Kidney (tissue), 14 donors: ENCODE results near the gene NOD1. TPM values are rescaled to one million over a fixed set of nuclear protein-coding genes. Genes with fewer than 3 reads are reported as not detected.

Experiments used
- DNase-seq, 5 donors: peaks; one replicate each; pipeline ENCODE4 v3.0.0-alpha.2; 2013 to 2020
- FAIRE-seq: peaks from 2 replicates; lab custom pipeline; 2012; peaks lifted over from hg19 to GRCh38; lab: Jason Lieb, UNC
- H3K27ac ChIP-seq, 2 donors: one replicate each; pipeline ENCODE4 v1.7.0; 2013; ENCODE audit warnings: low read depth in 2 of 2, low read length in 2 of 2, inconsistent platforms in 1 of 2
- H3K27me3 ChIP-seq: one replicate; pipeline ENCODE4 v1.7.1; 2013; ENCODE audit warnings: low read length, inconsistent platforms; ENCODE audit not compliant: control insufficient read depth, insufficient read depth
- H3K36me3 ChIP-seq, 3 donors: one replicate each; pipeline versions ENCODE4 v1.7.0 to v1.7.1; 2013; ENCODE audit warnings: low read length in 3 of 3, control low read depth in 1 of 3, inconsistent platforms in 1 of 3; ENCODE audit not compliant: insufficient read depth in 3 of 3, control insufficient read depth in 2 of 3
- H3K4me1 ChIP-seq, 3 donors: one replicate each; pipeline versions ENCODE4 v1.7.0 to v1.7.1; 2013; ENCODE audit warnings: low read length in 3 of 3, inconsistent platforms in 1 of 3, low read depth in 1 of 3; ENCODE audit not compliant: control insufficient read depth in 2 of 3, insufficient read depth in 2 of 3
- H3K4me3 ChIP-seq, 3 donors: one replicate each; pipeline versions ENCODE4 v1.7.0 to v1.8.1; 2013; ENCODE audit warnings: low read length in 3 of 3, control low read depth in 1 of 3, inconsistent platforms in 1 of 3
- H3K9ac ChIP-seq, 3 donors: one replicate each; pipeline versions ENCODE4 v1.7.0 to v1.7.1; 2013; ENCODE audit warnings: low read length in 3 of 3, control low read depth in 1 of 3, inconsistent platforms in 1 of 3
- H3K9me3 ChIP-seq, 3 donors: one replicate each; pipeline versions ENCODE4 v1.7.0 to v1.7.1; 2013; ENCODE audit warnings: low read length in 3 of 3, control low read depth in 1 of 3, inconsistent platforms in 1 of 3; ENCODE audit not compliant: control insufficient read depth in 2 of 3, insufficient read depth in 1 of 3
- CTCF ChIP-seq: IDR thresholded peaks from 3 replicates; pipeline ENCODE4 v1.5.1; 2012; ENCODE audit warnings: mild to moderate bottlenecking, moderate library complexity, borderline replicate concordance; ENCODE audit not compliant: insufficient read depth; ENCODE audit errors: extremely low read depth
- intact Hi-C: fragments of 100-400 bp; cut with DNase I; formaldehyde crosslinking; loops from one replicate; pipeline ENCODE4 v1.11.1; 2022
- polyA plus RNA-seq: library from polyadenylated mRNA; stranded (reverse); fragments of 350-450 nt; fragmentation: Illumina TruSeq; extraction: RNeasy Lipid Tissue Mini Kit (QIAGEN cat#74804); gene quantifications from one replicate; pipeline ENCODE4 v1.2.3, GENCODE V29; 2014; ENCODE audit warnings: low read depth, low replicate concordance; ENCODE audit not compliant: insufficient read depth
- total RNA-seq: library from RNA; stranded (reverse); fragmentation: NEBNext Ultra II Directional; extraction: Animal tissue kit (Norgen Biotek cat#: 25700); gene quantifications from one replicate; pipeline ENCODE4 v1.2.1, GENCODE V29; 2021
- donor health status: control.
- donor health status: control.
- donor health status: control.
- donor health status: control.
- donor health status: control.
- donor health status: DM: yes; HTN: yes; CAD: no.
- donor health status: Normal renal cell carcinoma (clear cell type).

Gene NOD1
- total and polyA plus RNA-seq, 2 donors from 2014 or later: 3.8 to 15.6 TPM

DNA sequence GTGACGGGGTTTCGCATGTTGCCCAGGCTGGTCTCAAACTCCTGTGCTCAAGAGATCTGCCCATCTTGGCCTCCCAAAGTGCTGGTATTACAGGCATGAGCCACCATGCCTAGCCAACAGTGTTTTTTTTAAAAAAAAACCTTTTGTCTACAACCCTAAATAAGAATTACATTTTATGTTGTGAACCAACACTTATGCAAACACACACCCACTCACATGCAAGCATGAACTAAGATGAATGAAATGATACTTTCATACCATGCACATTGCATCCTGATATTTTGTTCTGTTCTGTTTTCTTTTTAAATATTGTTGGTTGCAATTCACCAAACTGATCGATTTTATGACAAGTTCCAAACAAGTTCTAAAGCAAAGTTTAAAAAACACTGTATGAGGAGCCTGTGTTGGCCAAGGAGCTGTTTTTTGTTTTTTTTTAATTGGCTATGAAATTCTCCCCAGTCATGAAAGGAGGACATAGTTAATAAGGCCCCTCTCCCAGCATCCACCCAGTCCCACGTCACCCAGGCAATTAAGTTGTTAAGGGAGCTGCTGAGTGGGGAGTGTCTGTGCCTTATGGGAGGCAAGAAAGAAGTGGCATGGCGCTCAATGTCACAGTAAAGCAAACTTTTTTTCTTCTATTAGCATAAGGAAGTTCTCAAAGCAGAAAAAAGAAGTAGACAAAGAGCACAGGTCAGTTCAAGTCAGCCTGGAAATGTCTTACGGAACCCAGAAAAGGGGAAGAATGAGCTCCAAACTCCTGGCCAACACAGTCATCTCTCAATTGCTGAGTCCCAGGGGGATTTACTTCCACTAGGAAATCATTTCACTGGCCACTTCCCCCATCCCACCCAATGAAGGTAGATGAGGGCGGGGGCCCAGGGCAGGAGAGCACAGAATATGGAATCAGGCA, 50.1 kb downstream of the NOD1 start:
- Histone ChIP-seq H3K36me3 (peaks cover 0 to 9% (median 9%) of the 10 kb centered on the region in 3 donors), H3K27me3 (no peaks in the 10 kb centered on the region)

DNA sequence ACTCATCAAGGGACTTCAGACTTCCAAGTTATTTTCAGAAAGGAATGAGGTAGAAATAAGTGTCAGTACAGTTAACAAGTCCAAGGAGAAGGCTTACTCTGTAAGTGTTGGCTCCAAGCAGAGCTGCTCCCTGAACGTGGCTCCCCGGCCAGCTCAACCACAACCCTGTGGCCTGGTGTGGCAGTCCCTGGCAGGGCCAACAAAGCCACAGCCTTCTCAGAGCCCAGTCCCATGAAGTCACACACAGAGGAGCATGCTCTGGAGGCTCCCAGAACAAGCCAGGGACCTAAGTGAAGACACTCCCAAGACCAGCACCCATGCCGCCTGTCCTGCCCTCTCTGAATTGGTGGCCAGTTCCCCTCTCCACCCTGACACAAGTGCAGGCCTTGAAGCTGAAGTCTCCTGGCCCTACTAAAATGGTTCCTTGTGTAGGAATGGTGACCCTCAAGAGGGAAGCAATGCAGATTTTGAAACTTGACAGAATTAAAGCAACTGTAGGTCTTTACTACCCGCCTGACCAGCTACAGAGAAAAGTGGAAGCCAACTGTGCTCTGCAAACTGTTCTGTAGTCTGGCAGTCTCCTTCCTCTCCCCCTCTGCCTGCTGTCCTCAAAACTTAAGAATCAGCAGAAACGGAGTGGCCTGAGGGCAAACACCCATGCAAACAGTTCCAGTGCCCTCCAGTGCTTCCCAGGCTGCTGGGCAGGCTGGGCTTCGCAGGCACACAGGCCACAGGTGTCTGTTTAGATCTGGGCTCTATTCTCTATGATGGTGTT, 51.1 kb downstream of the NOD1 start:
- Histone ChIP-seq H3K27me3 (no peaks in the 10 kb centered on the region), H3K4me3 (no peak overlapping the region), H3K9me3 (no peaks in the 10 kb centered on the region), H3K27ac (peak overlapping the region in 1 of 2 donors; percentile 17), H3K36me3 (peaks cover 0 to 9% (median 9%) of the 10 kb centered on the region in 3 donors), H3K9ac (no peak overlapping the region), H3K4me1 (peaks cover 0 to 14% (median 12%) of the 10 kb centered on the region in 3 donors)
- FAIRE-seq (no peak), DNase-seq (no peak)
- intact Hi-C loops: no loop called here
- no peak for TF ChIP-seq CTCF

More for the DNA sequence above, 50.1 kb downstream of the NOD1 start:
- H3K4me3 ChIP-seq: no peak overlapping the region
- H3K9me3 ChIP-seq: no peaks in the 10 kb centered on the region
- FAIRE-seq (no peak), DNase-seq (no peak)
- intact Hi-C loops: no loop called here
- no peak overlapping the region for H3K9ac ChIP-seq
- TF ChIP-seq CTCF: no peak
- peaks cover 0 to 21% (median 13%) of the 10 kb centered on the region in 3 donors for H3K4me1 ChIP-seq
- H3K27ac ChIP-seq: no peak overlapping the region

- DNase-seq: no peak
- Histone ChIP-seq H3K4me3 (no peak overlapping the region), H3K4me1 (no peaks in the 10 kb centered on the region), H3K27me3 (no peaks in the 10 kb centered on the region), H3K36me3 (peaks cover 0 to 9% (median 9%) of the 10 kb centered on the region in 3 donors), H3K9me3 (no peaks in the 10 kb centered on the region), H3K9ac (no peak overlapping the region), H3K27ac (no peak overlapping the region)
- no peak for TF ChIP-seq CTCF
- intact Hi-C loops: no loop called here
- FAIRE-seq: no peak
These were observed 54.1 kb downstream of the NOD1 start for GRCh38 chr7:30424506-30424905.
